SU-DHL-6 (cell line): ENCODE data around the gene SNCA.
A peak's percentile ranks its signal among the peaks of the same experiment; 100 is the strongest.

Experiments
- H2AFZ ChIP-seq: fragments of 200-600 bp; sonication (generic); 2 replicates; pipeline ENCODE4 v1.6.1; 2014; ENCODE audit warnings: low read depth, mild to moderate bottlenecking, moderate library complexity, mixed read lengths, antibody characterized with exemption, low read length; ENCODE audit not compliant: severe bottlenecking
- H3F3A ChIP-seq: fragments of 200-600 bp; shearing (Covaris generic); 2 replicates; pipeline ENCODE4 v1.6.0; 2016; ENCODE audit warnings: antibody characterized with exemption, mild to moderate bottlenecking; ENCODE audit not compliant: insufficient read depth
- H3K27ac ChIP-seq: fragments of 200-600 bp; sonication (generic); 2 replicates; pipeline ENCODE4 v1.5.1; 2016; ENCODE audit warnings: low read depth, mild to moderate bottlenecking, low read length, moderate library complexity, mixed read lengths
- H3K27me3 ChIP-seq: fragments of 200-600 bp; sonication (generic), shearing (Covaris generic); 2 replicates; pipeline ENCODE4 v1.6.0; 2014; ENCODE audit warnings: mild to moderate bottlenecking, low read length
- H3K36me3 ChIP-seq: fragments of 200-600 bp; sonication (generic); 2 replicates; pipeline ENCODE4 v1.6.1; 2014; ENCODE audit warnings: mild to moderate bottlenecking, low read length, mixed read lengths
- H3K4me2 ChIP-seq: fragments of 300-600, 200-600 bp; shearing (Covaris generic), sonication (generic); 2 replicates; pipeline ENCODE4 v1.6.0; 2014; ENCODE audit warnings: low read length, low read depth, mild to moderate bottlenecking; ENCODE audit not compliant: poor library complexity, severe bottlenecking
- H3K4me3 ChIP-seq: fragments of 200-600 bp; sonication (generic); 2 replicates; pipeline ENCODE4 v1.5.1; 2014; ENCODE audit warnings: antibody characterized with exemption, low read length, mild to moderate bottlenecking, mixed read lengths; ENCODE audit not compliant: insufficient read depth, poor library complexity, severe bottlenecking
- H3K79me2 ChIP-seq: fragments of 200-600 bp; sonication (generic); 2 replicates; pipeline ENCODE4 v1.6.1; 2014; ENCODE audit warnings: mild to moderate bottlenecking, low read length, moderate library complexity; ENCODE audit not compliant: insufficient read depth
- H3K9ac ChIP-seq: fragments of 200-600 bp; sonication (generic); 2 replicates; pipeline ENCODE4 v1.7.0; 2014; ENCODE audit warnings: mild to moderate bottlenecking, low read length
- H3K9me2 ChIP-seq: fragments of 200-600 bp; sonication (generic); replicated peaks from 2 replicates; pipeline ENCODE4 v1.6.1; 2014; ENCODE audit warnings: low read length; ENCODE audit not compliant: insufficient read depth
- H3K9me3 ChIP-seq: fragments of 200-600 bp; sonication (generic); 2 replicates; pipeline ENCODE4 v1.6.1; 2014; ENCODE audit warnings: low read length, mixed read lengths; ENCODE audit not compliant: insufficient read depth
- H4K20me1 ChIP-seq: fragments of 200-600 bp; sonication (generic); 2 replicates; pipeline ENCODE4 v1.6.1; 2014; ENCODE audit warnings: low read depth, mild to moderate bottlenecking, antibody characterized with exemption, low read length, moderate library complexity, mixed read lengths
- CTCF ChIP-seq: fragments of 200-600 bp; sonication (generic); IDR thresholded peaks from one replicate; pipeline ENCODE4 v1.5.1; 2017; ENCODE audit warnings: antibody characterized with exemption, mild to moderate bottlenecking, low read length, moderate library complexity; ENCODE audit not compliant: insufficient read depth, poor library complexity, severe bottlenecking
- EZH2phosphoT487 ChIP-seq: fragments of 200-600 bp; sonication (generic), shearing (Covaris generic); conservative IDR thresholded peaks from 2 replicates; pipeline ENCODE4 v1.6.1; 2018; ENCODE audit warnings: mild to moderate bottlenecking, antibody characterized with exemption, low read length, moderate library complexity, mixed read lengths

The SNCA gene

GRCh38 chr4:89876548-89876947 is 39.6 kb upstream of the SNCA start:
- H3F3A ChIP-seq = no peaks in the 10 kb centered on the region
- no peaks in the 10 kb centered on the region for H3K9me2 ChIP-seq
- H2AFZ ChIP-seq = no peak overlapping the region
- TF ChIP-seq EZH2phosphoT487 (no peak), CTCF (no peak)
- H3K9me3 ChIP-seq = no peaks in the 10 kb centered on the region
- H4K20me1 ChIP-seq = no peaks in the 10 kb centered on the region
- no peak overlapping the region for H3K9ac ChIP-seq
- H3K4me3 ChIP-seq = no peak overlapping the region
- no peak overlapping the region for H3K4me2 ChIP-seq
- no peak overlapping the region for H3K27ac ChIP-seq
- H3K79me2 ChIP-seq = no peaks in the 10 kb centered on the region
- H3K27me3 ChIP-seq = no peaks in the 10 kb centered on the region
- no peaks in the 10 kb centered on the region for H3K36me3 ChIP-seq

GRCh38 chr4:89871211-89871610 is 34.2 kb upstream of the SNCA start:
- Histone ChIP-seq H2AFZ (no peak overlapping the region), H3K27ac (no peak overlapping the region), H4K20me1 (no peaks in the 10 kb centered on the region), H3K9me3 (no peaks in the 10 kb centered on the region), H3F3A (no peaks in the 10 kb centered on the region), H3K79me2 (no peaks in the 10 kb centered on the region), H3K27me3 (no peaks in the 10 kb centered on the region), H3K4me3 (no peak overlapping the region), H3K9me2 (no peaks in the 10 kb centered on the region), H3K9ac (no peak overlapping the region), H3K4me2 (no peak overlapping the region), H3K36me3 (no peaks in the 10 kb centered on the region)
- TF ChIP-seq CTCF (no peak), EZH2phosphoT487 (no peak)

- Histone ChIP-seq H4K20me1 (no peaks in the 10 kb centered on the region), H3K9me3 (no peaks in the 10 kb centered on the region), H3K79me2 (no peaks in the 10 kb centered on the region), H3K9ac (no peak overlapping the region), H3K27ac (no peak overlapping the region), H3F3A (no peaks in the 10 kb centered on the region), H3K9me2 (no peaks in the 10 kb centered on the region), H3K4me2 (no peak overlapping the region), H2AFZ (no peak overlapping the region), H3K4me3 (no peak overlapping the region), H3K36me3 (no peaks in the 10 kb centered on the region), H3K27me3 (no peaks in the 10 kb centered on the region)
- peak; percentile 15 for TF ChIP-seq CTCF
- TF ChIP-seq EZH2phosphoT487 = no peak
Measured at GRCh38 chr4:89868999-89869589, 32.1 kb upstream of the SNCA start.
